22Rv1 (cell line): ENCODE measurements around the gene ABL2.
"Not testable (repeated sequence)": the region's sequence is repeated elsewhere in the genome, so short reads cannot be mapped to it uniquely, and the experiment has no call there.

ENCODE experiments used
- CTCF ChIP-seq: fragments of 450-650 bp; IDR thresholded peaks from 2 replicates; pipeline ENCODE4 v1.5.1; 2017; ENCODE audit warnings: mild to moderate bottlenecking
- ZFX ChIP-seq: fragments of 450-650 bp; IDR thresholded peaks from 2 replicates; pipeline ENCODE4 v1.6.1; 2017; ENCODE audit warnings: antibody characterized with exemption, borderline replicate concordance

DNA sequence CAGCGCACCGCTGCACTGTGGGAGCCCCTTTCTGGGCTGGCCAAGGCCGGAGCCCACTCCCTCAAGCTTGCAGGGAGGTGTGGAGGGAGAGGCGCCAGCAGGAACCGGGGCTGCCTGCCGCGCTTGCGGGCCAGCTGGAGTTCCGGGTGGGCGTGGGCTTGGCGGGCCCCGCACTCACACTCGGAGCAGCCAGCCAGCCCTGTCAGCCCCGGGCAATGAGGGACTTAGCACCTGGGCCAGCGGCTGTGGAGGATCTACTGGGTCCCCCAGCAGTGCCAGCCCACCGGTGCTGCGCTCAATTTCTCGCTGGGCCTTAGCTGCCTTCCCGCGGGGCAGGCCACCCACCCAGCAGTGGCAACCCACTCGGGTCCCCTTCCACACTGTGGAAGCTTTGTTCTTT is 90.7 kb downstream of the ABL2 start:
- TF ChIP-seq CTCF, ZFX: not testable (repeated sequence)
